ENCODE data around the gene WDR11. TPM values are rescaled to one million over a fixed set of nuclear protein-coding genes. Genes with fewer than 3 reads are reported as not detected.

Gene WDR11
- total RNA-seq, 1 donor from 2014 or later, result 51.4 TPM

DNA sequence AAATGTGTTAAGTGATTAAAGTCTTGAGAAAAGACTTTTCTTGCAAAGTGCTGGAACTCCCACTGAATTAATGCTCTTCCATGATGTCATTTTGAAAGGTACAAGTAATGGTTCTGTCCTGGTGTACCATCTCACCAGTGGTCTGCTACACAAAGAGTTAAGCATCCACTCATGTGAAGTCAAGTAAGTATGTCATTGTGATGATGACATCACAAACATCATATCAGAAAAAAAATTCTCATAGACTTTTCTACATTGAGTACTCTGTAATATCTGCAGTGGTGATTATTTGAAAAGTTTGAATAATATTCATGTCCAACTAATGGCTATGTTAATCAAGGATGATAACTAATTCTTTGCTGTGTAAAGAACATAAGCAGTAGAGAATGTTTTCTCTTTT, 22.6 kb downstream of the WDR11 start:
- ATAC-seq, result no peak
- TF ChIP-seq, protein P1, sequence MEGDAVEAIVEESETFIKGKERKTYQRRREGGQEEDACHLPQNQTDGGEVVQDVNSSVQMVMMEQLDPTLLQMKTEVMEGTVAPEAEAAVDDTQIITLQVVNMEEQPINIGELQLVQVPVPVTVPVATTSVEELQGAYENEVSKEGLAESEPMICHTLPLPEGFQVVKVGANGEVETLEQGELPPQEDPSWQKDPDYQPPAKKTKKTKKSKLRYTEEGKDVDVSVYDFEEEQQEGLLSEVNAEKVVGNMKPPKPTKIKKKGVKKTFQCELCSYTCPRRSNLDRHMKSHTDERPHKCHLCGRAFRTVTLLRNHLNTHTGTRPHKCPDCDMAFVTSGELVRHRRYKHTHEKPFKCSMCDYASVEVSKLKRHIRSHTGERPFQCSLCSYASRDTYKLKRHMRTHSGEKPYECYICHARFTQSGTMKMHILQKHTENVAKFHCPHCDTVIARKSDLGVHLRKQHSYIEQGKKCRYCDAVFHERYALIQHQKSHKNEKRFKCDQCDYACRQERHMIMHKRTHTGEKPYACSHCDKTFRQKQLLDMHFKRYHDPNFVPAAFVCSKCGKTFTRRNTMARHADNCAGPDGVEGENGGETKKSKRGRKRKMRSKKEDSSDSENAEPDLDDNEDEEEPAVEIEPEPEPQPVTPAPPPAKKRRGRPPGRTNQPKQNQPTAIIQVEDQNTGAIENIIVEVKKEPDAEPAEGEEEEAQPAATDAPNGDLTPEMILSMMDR (IDR thresholded peaks at IDR 0.05), result no peak
- no peak for DNase-seq
- intact Hi-C loops (cut with DNase I), result no loop called here
- no peaks in the 10 kb centered on the region for H3K4me1 ChIP-seq
- H3K36me3 ChIP-seq, result peaks cover 83% of the 10 kb centered on the region
- H3K27me3 ChIP-seq (ENCODE audit: low read depth), result no peaks in the 10 kb centered on the region
- no peak overlapping the region for H3K4me3 ChIP-seq
- H3K27ac ChIP-seq, result no peak overlapping the region
- H3K9me3 ChIP-seq, result no peaks in the 10 kb centered on the region

DNA sequence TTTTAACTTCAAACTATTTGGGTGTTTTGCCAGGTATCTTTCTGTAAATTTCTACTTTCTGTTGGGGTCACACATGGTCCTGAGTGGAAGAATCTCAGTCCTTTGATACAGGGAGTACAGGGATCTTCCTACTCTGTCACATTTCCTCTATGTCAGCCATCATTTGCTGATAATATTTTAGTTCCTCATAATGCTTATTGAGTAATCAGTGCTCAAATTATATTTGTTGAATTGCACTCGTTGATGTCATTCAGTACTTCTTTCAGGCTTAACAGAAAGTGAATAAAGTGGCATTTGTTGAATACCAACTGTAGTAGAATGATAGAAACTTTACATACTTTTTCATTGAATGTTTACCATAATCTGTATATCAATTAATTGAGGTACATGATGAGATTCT, 31.9 kb downstream of the WDR11 start:
- peaks cover 70% of the 10 kb centered on the region for H3K36me3 ChIP-seq
- no peak for ATAC-seq

DNA sequence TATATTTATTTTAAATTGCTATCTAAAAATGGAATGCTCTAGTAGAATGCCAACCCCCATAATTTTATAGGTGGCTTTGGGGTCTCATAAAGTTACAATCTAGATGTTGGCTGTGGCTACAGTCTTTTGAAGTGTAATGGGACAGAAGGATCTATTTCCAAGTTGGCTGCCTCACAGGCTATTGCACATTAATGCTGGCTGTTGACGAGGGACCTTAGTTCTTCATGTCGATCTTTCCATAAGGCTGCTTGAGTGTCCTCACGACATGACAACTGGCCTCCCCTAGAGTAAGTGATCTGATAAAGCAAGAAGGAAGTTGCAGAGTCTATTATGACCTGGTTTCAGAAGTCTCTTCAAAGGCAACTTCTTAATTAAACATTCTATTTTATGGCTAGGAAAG, 36.3 kb downstream of the WDR11 start:
- Histone ChIP-seq H3K27ac (no peak overlapping the region), H3K4me1 (no peaks in the 10 kb centered on the region), H3K36me3 (peaks cover 82% of the 10 kb centered on the region), H3K27me3 (ENCODE audit: low read depth) (no peaks in the 10 kb centered on the region), H3K4me3 (no peak overlapping the region), H3K9me3 (no peaks in the 10 kb centered on the region)
- ATAC-seq (no peak), DNase-seq (no peak)
- TF ChIP-seq, protein P1 (IDR thresholded peaks at IDR 0.05), result no peak
- intact Hi-C loops (cut with DNase I), result no loop called here

More for the DNA sequence above, 31.9 kb downstream of the WDR11 start:
- Histone ChIP-seq H3K4me3 (no peak overlapping the region), H3K27ac (no peak overlapping the region), H3K27me3 (ENCODE audit: low read depth) (no peaks in the 10 kb centered on the region), H3K9me3 (no peaks in the 10 kb centered on the region), H3K4me1 (no peaks in the 10 kb centered on the region)
- TF ChIP-seq, protein P1 (IDR thresholded peaks at IDR 0.05), result no peak
- intact Hi-C loops (cut with DNase I), result no loop called here
- DNase-seq, result no peak

DNA sequence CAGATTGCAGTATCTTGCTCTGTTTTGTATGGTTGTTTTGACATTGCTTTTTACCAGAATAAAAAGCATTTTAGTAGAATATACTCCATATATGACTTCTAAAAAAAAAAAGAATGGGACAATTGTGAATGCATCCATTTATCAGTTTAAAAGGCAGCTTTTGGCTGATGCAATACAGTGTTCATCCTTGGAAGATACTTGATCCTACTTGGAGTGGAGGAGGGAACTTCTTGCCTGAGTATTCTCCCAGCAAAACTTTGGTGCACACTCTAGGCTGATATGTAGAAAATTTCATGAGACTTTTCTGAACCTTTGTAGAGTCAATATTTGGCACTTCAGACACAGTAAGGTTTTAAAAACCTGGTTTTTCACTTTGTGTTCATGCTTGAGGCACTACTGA, 40.2 kb downstream of the WDR11 start:
- peaks cover 79% of the 10 kb centered on the region for H3K36me3 ChIP-seq

DNA sequence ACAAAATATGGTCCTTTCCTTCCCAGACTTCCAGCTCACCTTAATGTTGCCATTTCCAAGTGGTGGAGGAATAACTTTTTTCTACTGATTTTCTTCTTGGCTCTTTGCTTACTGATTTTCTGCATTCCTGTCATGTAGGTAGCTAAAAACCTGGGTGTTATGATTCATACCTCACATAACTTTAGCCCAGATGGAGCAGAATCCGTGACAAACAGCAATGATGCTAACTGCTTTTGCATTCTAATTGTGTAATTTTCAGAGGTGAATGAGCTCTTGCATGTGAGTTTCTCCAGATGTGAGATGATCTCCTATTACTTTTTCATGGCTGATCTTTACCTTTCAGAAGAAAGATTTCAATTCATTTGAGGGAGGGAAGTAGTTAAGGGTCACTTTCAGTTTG, 43.4 kb downstream of the WDR11 start:
- Histone ChIP-seq H3K27me3 (ENCODE audit: low read depth) (no peaks in the 10 kb centered on the region), H3K4me1 (no peaks in the 10 kb centered on the region), H3K27ac (no peak overlapping the region), H3K9me3 (no peaks in the 10 kb centered on the region), H3K4me3 (no peak overlapping the region), H3K36me3 (peaks cover 55% of the 10 kb centered on the region)
- TF ChIP-seq, protein P1 (IDR thresholded peaks at IDR 0.05), result no peak
- DNase-seq (no peak), ATAC-seq (no peak)
- intact Hi-C loops (cut with DNase I), result no loop called here

More for the DNA sequence above, 40.2 kb downstream of the WDR11 start:
- intact Hi-C loops (cut with DNase I), result no loop called here
- no peak overlapping the region for H3K27ac ChIP-seq
- ATAC-seq, result no peak
- H3K9me3 ChIP-seq, result no peaks in the 10 kb centered on the region
- no peak for DNase-seq
- TF ChIP-seq, protein P1 (IDR thresholded peaks at IDR 0.05), result no peak
- no peaks in the 10 kb centered on the region for H3K27me3 ChIP-seq (ENCODE audit: low read depth)
- H3K4me3 ChIP-seq, result no peak overlapping the region
- no peaks in the 10 kb centered on the region for H3K4me1 ChIP-seq

DNA sequence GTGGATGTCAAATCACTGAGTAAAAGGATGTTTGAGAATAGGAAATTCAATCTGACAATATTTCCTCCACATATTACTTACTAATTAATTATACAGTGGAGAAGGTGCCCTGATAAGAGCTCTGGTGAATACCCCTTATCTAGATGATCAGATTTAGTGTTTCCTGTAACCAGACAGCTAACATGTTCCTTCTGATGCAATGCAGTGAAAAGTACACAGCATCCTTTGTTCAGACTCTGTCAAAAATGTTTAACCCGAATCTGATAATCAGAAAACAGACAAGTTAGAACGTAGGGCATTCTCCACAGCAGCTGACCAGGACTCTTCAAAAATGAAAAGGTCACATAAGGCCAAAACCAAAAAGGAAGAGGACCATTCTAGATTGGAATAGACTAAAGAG, 46.2 kb downstream of the WDR11 start:
- intact Hi-C loops (cut with DNase I), result no loop called here
- Histone ChIP-seq H3K36me3 (peaks cover 56% of the 10 kb centered on the region), H3K4me1 (no peaks in the 10 kb centered on the region), H3K9me3 (no peaks in the 10 kb centered on the region), H3K27me3 (ENCODE audit: low read depth) (no peaks in the 10 kb centered on the region), H3K4me3 (no peak overlapping the region), H3K27ac (no peak overlapping the region)
- DNase-seq (no peak), ATAC-seq (no peak)
- TF ChIP-seq, protein P1 (IDR thresholded peaks at IDR 0.05), result no peak

Measured in lower lobe of right lung (tissue), 2 donors.